ENCODE measurements around the gene GNG5. TPM values are rescaled to one million over a fixed set of nuclear protein-coding genes. Genes with fewer than 3 reads are reported as not detected.
"Not testable (repeated sequence)": the region's sequence is repeated elsewhere in the genome, so short reads cannot be mapped to it uniquely, and the experiment has no call there.

GNG5 gene
- total RNA-seq, 4 donors from 2014 or later = 58.3 to 89.2 (median 74.3) TPM

- no peak for TF ChIP-seq CTCF (IDR thresholded peaks at IDR 0.05)
- DNase-seq (ENCODE audit: low spot score) (peak; percentile 35), ATAC-seq (ENCODE audit: low FRiP score) (peak; percentile 89)
Measured at GRCh38 chr1:84478876-84479868, 27.2 kb downstream of the GNG5 start, which contains the start of gene RPF1. Gene RPF1 (plus strand): TSS chr1:84479266. CDS start chr1:84479282, 16 bp downstream.

GRCh38 chr1:84476225-84476624, 30.2 kb downstream of the GNG5 start:
- no peak for ATAC-seq (ENCODE audit: low FRiP score)
- no peak for DNase-seq (ENCODE audit: low spot score)
- no peak for TF ChIP-seq CTCF (IDR thresholded peaks at IDR 0.05)

- no peak for TF ChIP-seq CTCF (IDR thresholded peaks at IDR 0.05)
- no peak for DNase-seq (ENCODE audit: low spot score)
- no peak for ATAC-seq (ENCODE audit: low FRiP score)
Measured at GRCh38 chr1:84467298-84467697, 39.1 kb downstream of the GNG5 start.

GRCh38 chr1:84462118-84462517, 44.3 kb downstream of the GNG5 start:
- TF ChIP-seq CTCF (IDR thresholded peaks at IDR 0.05) = no peak
- DNase-seq (ENCODE audit: low spot score) (no peak), ATAC-seq (ENCODE audit: low FRiP score) (no peak)

- ATAC-seq (ENCODE audit: low FRiP score) (no peak), DNase-seq (ENCODE audit: low spot score) (no peak)
- TF ChIP-seq CTCF (IDR thresholded peaks at IDR 0.05) = no peak
Measured at GRCh38 chr1:84452436-84452835, 53.9 kb downstream of the GNG5 start.

- no peak for DNase-seq (ENCODE audit: low spot score)
- no peak for ATAC-seq (ENCODE audit: low FRiP score)
Measured at GRCh38 chr1:84450910-84451309, 55.5 kb downstream of the GNG5 start.

GRCh38 chr1:84448704-84449103, 57.7 kb downstream of the GNG5 start:
- DNase-seq (ENCODE audit: low spot score); ATAC-seq (ENCODE audit: low FRiP score): not testable (repeated sequence)

More at GRCh38 chr1:84450910-84451309, 55.5 kb downstream of the GNG5 start:
- TF ChIP-seq CTCF (IDR thresholded peaks at IDR 0.05) = no peak

Other genes with a start within 250 kb of the GNG5 start
- gene SAMD13, start 204.9 kb downstream of the GNG5 start, total RNA-seq = 1 to 10 TPM in 1 of 4 donors, under 1 TPM in 2, not detected in 1; 0.63 to 1.3 (median 0.72) TPM
- 1 to 10 TPM in 2 of 4 donors, not detected in 2; 1.3 to 9.7 TPM for gene DNASE2B, start 108.1 kb downstream of the GNG5 start, total RNA-seq
- gene RPF1, start 27.3 kb downstream of the GNG5 start, total RNA-seq = 10 to 100 TPM; 24.9 to 45.6 (median 30.7) TPM
- 1 to 10 TPM in 3 of 4 donors, under 1 TPM in 1; 0.31 to 7.9 (median 3.1) TPM for gene SPATA1, start 195 bp downstream of the GNG5 start, total RNA-seq
- gene CTBS, start 67.9 kb upstream of the GNG5 start, total RNA-seq = 10 to 100 TPM; 12.2 to 23.5 (median 16.4) TPM
- 1 to 10 TPM; 1.9 to 8.0 (median 3.9) TPM for gene SSX2IP, start 183.9 kb upstream of the GNG5 start, total RNA-seq

Measured in omental fat pad (tissue), 4 donors.